ENCODE results near the gene BDP1. TPM values are rescaled to one million over a fixed set of nuclear protein-coding genes. Genes with fewer than 3 reads are reported as not detected.
"Not testable (repeated sequence)": the region's sequence is repeated elsewhere in the genome, so short reads cannot be mapped to it uniquely, and the experiment has no call there.

Gene BDP1
- total RNA-seq, 4 donors from 2014 or later: 41.8 to 75.3 (median 52.9) TPM

- WGBS, 2 donors: 70 to 73% methylated on average over 4 of the region's 4 CpGs
- H3K27me3 ChIP-seq; intact Hi-C loops (cut with DNase I); H3K4me1 ChIP-seq; H3K27ac ChIP-seq; H3K4me3 ChIP-seq (replicated peaks in 1 of 3); H3K36me3 ChIP-seq; H3K9me3 ChIP-seq; DNase-seq: not testable (repeated sequence)
Observed at GRCh38 chr5:71443891-71444290, 11.6 kb upstream of the BDP1 start.

DNA sequence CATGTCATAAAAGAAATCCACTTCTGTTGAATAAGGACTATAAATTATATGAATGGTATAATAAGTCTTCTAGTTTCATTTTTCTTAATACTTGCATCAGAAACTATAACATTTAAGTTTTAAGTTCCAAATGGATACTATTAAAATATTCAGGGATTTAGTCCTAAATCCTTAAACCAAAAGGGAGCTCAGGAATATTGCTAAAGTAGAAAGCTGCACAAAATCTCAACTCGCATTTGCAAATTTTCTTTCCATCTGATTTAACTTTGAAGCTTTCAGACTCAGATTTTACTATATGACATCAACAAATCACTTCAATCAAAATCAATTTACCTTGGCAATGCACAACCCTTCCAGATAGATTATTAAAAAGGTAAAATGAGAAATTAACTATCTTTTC, 10.4 kb upstream of the BDP1 start:
- H3K9me3 ChIP-seq; H3K27me3 ChIP-seq; H3K4me1 ChIP-seq; intact Hi-C loops (cut with DNase I); DNase-seq; H3K4me3 ChIP-seq (replicated peaks in 1 of 3); H3K27ac ChIP-seq; H3K36me3 ChIP-seq: not testable (repeated sequence)
- WGBS, 2 donors: 66 to 86% methylated on average over 1 of the region's 1 CpG

- H3K36me3 ChIP-seq; H3K27me3 ChIP-seq; H3K27ac ChIP-seq; H3K4me3 ChIP-seq (replicated peaks in 1 of 3); intact Hi-C loops (cut with DNase I); H3K4me1 ChIP-seq; H3K9me3 ChIP-seq: not testable (repeated sequence)
- DNase-seq: peak in 1 of 2 donors; percentile 24
- 11% methylated on average over 7 to 8 of the region's 20 CpGs for WGBS, 2 donors
Observed at GRCh38 chr5:71445523-71446152, 9.8 kb upstream of the BDP1 start.

DNA sequence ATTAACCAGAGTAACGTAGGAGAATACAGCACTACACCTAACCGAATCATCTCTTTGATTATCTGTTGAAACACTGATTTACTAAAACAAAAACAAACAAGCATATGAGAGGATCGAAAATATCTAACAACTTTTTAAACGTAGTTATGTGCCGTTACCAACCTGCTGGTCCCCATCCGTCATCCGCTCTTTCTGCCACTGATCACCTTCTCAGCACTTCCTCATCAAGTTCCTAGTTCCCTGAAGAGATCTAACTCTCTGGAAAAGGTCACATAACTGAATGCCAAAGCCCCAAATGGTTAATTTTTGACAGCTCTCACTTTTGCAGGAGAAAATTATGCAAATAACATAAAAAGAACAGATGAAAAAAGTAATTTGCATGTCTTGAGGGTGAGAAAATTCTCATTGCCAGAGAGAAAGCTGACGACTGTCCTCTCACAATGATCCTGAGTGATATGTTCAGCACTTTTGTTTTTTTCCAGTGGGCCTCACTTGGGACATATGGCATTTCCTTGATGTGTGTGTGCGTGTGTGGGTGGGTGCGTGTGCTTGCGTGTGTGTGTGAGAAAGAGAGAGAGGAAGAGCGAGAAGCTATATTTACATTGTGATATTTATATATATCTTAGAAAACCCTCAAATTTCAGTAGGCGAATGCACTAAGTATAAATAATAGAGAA, 8.8 kb upstream of the BDP1 start:
- not testable (repeated sequence) for H3K36me3 ChIP-seq, H3K27ac ChIP-seq

DNA sequence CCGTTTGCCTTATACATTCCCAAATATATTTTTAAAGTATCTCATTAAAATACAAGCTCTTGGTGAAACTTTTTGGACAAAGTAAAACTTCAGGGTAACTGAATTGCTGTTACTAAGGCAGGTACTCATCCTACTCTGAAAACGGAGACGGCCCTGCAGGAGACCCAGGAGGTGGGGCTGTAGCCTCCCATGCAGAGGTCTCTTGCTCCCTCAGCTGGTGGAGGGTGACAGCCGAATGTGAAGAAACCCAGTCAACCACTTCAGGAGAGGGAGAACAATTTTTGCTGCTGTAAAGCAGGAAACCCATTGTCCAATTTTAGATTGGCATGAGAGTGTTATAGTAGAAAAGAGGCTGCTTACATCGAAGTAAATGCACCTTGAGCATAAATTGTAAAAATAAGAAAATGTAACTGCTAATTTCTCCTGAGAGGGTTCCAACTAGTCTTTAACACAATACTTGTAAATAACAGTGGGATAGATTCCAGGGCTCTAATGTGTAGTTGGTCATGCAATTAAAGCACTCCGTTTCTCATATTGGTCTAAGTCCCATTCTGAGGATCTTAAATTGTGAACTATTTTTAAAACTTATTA, 8.1 kb upstream of the BDP1 start:
- H3K27ac ChIP-seq; H3K9me3 ChIP-seq; H3K36me3 ChIP-seq; H3K4me1 ChIP-seq; intact Hi-C loops (cut with DNase I); H3K4me3 ChIP-seq (replicated peaks in 1 of 3); H3K27me3 ChIP-seq: not testable (repeated sequence)
- DNase-seq: peak; percentile 60 to 75
- WGBS, 2 donors: 4 to 5% methylated on average over 5 of the region's 6 CpGs
- TF ChIP-seq CTCF (IDR thresholded peaks at IDR 0.05): peak in 4 of 6 experiments; percentile 42 to 68 (median 57)

More for the DNA sequence above, 8.8 kb upstream of the BDP1 start:
- 65 to 75% methylated on average over 13 of the region's 13 CpGs for WGBS, 2 donors
- H3K27me3 ChIP-seq; intact Hi-C loops (cut with DNase I); H3K4me1 ChIP-seq; H3K4me3 ChIP-seq (replicated peaks in 1 of 3); DNase-seq; H3K9me3 ChIP-seq: not testable (repeated sequence)

GRCh38 chr5:71452876-71453275, 2.6 kb upstream of the BDP1 start:
- Histone ChIP-seq H3K4me3 (replicated peaks in 1 of 3) (no peak overlapping the region), H3K36me3 (no peaks in the 10 kb centered on the region), H3K9me3 (no peaks in the 10 kb centered on the region), H3K27ac (no peak overlapping the region), H3K27me3 (peaks cover 3% of the 10 kb centered on the region), H3K4me1 (peaks cover 6 to 10% of the 10 kb centered on the region in 2 donors)
- intact Hi-C loops (cut with DNase I): no loop called here
- TF ChIP-seq POLR2A (IDR thresholded peaks at IDR 0.05) (no peak), CTCF (IDR thresholded peaks at IDR 0.05) (no peak)
- WGBS, 2 donors: 42 to 52% methylated on average over 2 of the region's 2 CpGs
- no peak for DNase-seq

- intact Hi-C loops (cut with DNase I): no loop called here
- Histone ChIP-seq H3K27ac (peak overlapping the region; percentile 91 to 93 (median 91)), H3K4me3 (replicated peaks in 1 of 3) (peak overlapping the region in 2 of 3 donors; percentile 55 to 70), H3K4me1 (peaks cover 6 to 10% of the 10 kb centered on the region in 2 donors), H3K27me3 (peaks cover 3% of the 10 kb centered on the region), H3K9me3 (no peaks in the 10 kb centered on the region), H3K36me3 (peaks cover 11 to 14% of the 10 kb centered on the region in 2 donors)
- WGBS, 2 donors: 66 to 68% methylated on average over 19 of the region's 19 CpGs
- DNase-seq: peak in 1 of 2 donors; percentile 17
- TF ChIP-seq CTCF (IDR thresholded peaks at IDR 0.05) (no peak), POLR2A (IDR thresholded peaks at IDR 0.05) (no peak)
Observed at GRCh38 chr5:71454913-71455312, 538 bp upstream of the BDP1 start.
